GM18870 (cell line): ENCODE results near the gene MOB3B.

ENCODE experiments used
- ATAC-seq: cut with Tn5 transposase; IDR thresholded peaks from one replicate; pipeline ENCODE4 v1.9.1; 2021; ENCODE audit warnings: moderate library complexity; ENCODE audit not compliant: unreplicated experiment

MOB3B gene

DNA sequence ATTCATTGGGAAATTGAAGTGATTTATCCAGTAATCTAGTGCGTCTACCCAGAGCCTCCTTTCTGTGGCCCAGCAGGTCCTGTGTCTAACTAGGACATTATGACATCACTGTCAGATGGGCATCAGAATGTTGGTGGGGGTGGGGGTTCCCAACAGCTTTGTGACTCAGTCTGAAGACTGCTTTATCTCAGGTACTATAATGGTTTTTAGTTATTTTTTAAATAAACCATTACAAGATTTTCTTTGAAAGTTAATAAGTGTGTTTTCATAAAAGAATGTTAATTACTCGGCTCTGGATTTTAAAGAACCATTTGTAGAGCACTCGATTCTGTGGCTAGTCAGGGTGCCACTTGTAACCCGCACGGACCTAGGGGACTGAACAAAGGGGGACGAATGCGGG is 232.6 kb downstream of the MOB3B start, which contains the start of gene EQTN:
Gene EQTN, minus strand, starts transcription at position 101 of the 400 bp plus-strand sequence. Its CDS starts 95 bp downstream, at position 6.
- no peak for ATAC-seq

DNA sequence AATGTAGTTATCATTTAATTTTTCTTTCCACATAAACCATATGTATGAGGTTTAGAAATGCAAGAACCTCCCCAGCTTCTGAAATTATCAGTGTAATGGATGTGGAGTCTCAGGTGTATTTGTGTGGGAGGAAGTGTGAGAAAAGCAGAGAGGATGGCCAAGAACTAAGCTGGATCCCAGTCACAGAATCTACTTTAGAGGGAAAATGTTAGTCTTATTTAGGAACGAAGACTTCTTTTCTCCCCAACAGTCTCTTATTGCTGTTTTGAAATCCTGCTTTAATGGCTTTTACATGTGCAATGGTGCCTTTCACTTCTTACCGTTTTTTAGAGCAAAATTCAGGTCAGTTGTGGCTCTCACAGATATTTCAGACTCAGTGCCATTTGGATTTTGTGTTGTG is 235.6 kb downstream of the MOB3B start:
- ATAC-seq = no peak

DNA sequence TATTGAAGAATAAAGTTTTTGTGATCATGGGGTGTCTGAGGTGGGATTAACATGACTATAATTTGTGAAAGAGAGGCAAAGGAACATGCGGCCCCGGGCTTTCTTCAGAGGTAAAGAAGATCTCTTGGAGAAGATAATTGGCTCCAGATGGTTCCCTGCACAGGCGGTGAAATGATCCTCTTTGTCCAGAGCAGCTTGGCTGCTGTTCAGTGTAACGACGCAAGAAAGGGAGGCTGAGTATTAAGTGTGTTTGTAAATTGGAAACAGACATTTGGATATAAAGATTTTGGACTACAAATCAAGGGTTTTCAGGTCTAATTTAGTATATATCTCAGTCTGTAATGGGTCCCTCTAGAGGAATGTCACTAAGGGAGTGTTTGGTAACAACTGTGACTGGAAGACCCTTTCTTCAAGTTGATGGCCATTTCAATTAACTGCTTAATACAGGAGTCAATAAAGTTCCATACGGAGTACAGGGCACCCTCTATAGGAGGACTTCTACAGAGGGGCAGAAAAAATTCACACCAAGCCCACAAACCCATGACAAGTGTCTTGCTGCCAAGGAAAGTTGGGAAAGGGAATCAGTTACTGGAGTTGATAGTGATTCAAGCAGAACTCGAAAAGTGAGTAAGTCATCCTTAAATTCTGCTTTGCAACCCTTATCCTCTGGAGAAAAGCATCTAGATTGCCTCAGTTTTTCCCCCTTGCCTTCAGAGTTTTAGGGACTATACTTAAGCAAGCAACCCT is 236.8 kb downstream of the MOB3B start:
- ATAC-seq = no peak

DNA sequence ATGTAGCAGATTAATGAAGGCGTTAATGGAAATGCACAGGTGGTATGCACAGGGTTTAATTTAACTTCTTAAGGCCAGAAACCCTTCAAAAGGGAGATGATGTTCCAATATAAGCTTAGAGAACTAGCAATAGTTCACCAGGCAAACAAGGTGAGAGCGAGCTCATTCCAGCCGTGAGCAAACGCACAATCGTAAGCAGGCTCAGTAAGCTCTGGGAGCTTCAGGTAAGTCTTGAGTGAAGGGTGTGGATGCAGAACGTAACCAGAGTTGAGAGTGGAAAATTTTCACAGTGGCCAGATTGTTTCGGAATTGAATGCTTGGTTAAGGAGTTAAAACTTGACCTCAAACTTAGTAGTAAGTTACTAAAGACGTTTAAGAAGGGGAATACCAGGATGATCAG is 238.3 kb downstream of the MOB3B start:
- no peak for ATAC-seq

DNA sequence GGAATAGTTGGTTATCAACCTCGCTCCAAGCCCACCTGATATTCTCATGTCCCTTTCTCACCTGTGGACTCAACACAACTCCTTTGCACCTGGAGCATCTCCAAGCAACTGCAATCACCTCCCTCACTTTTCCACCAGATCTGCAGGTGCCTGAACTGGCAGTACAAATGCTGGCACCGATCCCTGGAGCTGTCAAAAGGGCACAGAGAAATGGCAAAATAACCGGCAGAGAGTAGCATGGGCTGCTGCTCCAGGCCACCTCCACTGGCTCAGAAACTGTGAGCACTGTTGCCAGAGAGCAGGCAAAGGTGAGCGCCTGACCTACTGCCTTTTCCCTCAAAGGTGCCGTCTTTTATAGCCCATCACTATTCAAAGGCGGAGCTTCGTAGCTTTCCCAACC is 247.3 kb downstream of the MOB3B start:
- no peak for ATAC-seq

DNA sequence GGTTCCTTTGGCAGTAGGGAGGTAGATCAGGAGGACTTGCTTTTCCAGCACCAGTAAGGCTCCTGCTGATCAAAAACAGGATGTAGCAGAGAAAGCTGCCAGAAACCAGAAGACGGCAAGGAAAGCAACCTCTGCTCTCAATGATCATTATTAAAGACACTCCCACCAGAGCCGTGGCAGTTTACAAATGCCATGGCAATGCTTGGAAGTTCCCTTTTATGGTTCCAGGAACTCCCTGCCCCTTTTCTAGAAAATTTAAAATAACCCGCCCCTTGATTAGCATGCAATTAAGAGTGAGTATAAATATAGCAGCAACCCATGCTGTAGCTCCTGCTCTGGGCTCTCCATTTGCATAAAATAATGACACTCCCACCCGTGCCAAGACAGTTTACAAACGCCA is 248.8 kb downstream of the MOB3B start:
- no peak for ATAC-seq

DNA sequence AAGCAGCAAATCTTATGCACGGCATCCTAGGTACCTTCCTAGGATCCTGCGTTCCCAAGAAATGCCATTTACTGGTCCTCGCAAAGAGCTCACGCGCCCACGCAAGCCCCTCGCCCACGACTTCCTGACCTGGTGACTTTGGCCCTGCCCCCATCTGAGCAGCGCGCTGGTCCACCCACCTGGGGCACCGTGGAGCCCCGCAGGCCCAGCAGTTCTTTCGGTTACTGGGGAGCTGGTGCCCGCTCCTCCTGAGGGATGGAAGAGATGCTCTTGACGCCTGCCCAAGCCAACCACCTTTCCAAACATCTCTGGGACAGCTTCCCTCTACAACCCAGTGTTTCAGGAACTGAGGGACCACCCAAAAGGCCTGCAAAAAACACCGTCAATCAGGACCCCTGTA is 249.4 kb downstream of the MOB3B start:
- no peak for ATAC-seq

DNA sequence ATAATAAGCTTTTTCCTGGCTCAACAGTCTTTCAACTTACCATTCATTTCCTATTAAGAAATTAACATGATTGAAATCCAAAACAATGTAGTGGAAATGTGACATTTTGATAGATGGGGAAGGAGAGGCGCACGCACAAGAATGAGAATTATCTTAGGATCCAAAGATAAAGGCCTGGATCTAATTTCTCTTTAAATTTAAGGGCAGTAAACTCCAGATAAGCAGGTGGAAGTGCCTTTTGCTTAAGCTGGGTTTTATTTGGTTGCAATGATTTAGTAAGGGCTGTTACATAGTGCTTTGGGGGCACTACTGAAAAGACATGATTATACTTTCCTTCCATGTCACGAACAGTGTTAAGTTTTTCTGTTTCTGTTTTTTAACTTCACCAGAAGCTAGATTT is 250.0 kb downstream of the MOB3B start:
- no peak for ATAC-seq

DNA sequence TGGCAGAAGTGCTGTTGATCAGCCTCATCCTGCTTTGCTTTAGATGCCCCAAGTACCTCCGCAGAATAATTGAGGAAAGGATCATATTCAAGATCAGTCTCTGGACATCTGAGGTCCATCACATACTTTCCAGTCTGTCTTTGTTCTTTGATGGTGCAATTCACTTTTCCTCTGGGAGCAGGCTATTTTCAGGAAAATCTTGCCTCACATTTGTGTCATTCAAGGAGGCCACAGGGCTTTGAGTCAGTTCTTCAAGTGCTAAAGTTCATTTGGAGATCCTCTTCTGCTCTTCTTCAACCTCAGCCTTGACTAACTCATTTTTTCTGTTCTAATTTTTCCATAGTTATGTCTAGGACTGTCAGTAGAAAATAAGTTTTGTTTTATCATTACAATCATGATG is 251.2 kb downstream of the MOB3B start:
- no peak for ATAC-seq

DNA sequence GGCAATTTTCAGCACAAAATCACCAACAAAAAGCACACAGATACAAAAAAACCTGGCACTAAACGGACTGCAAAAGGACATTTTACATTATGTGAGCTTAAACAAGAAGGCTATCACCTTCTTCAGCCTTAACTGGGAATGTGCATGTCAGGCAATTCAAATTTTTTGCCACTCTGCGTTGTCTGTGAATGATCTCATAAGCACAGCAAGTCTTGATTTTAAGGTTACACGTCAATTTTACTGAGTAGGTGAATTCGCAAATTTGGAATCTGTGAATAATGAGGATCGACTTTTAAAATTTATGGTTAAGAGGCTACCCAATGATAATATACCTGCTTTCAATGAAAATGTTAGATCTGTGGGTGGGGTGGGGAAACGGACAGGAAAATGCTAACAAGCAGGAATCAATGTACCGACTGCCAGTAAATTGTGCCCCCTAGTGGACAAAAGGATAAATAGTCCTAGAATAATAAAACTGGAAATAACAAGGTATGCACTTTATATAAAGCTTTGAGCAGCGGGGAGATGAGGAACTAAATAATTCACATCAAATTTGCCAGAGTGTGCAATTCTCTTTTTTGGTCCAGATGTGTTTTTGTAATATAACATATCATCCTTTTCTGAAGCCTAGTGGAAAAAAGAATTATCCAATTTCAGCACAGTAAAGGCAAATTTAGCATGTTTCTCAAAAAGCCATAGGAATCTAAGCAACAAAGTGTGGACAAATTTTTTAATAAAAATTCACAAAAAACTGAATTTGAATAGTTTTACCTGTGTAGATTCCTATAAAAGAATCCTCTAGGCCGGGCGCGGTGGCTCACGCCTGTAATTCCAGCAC is 253.2 kb downstream of the MOB3B start:
- no peak for ATAC-seq
